Measurements from ENCODE around the gene HNRNPUL1. TPM values are rescaled to one million over a fixed set of nuclear protein-coding genes. Genes with fewer than 3 reads are reported as not detected.

Gene HNRNPUL1
- total RNA-seq, 1 donor from 2014 or later: 244 TPM

DNA sequence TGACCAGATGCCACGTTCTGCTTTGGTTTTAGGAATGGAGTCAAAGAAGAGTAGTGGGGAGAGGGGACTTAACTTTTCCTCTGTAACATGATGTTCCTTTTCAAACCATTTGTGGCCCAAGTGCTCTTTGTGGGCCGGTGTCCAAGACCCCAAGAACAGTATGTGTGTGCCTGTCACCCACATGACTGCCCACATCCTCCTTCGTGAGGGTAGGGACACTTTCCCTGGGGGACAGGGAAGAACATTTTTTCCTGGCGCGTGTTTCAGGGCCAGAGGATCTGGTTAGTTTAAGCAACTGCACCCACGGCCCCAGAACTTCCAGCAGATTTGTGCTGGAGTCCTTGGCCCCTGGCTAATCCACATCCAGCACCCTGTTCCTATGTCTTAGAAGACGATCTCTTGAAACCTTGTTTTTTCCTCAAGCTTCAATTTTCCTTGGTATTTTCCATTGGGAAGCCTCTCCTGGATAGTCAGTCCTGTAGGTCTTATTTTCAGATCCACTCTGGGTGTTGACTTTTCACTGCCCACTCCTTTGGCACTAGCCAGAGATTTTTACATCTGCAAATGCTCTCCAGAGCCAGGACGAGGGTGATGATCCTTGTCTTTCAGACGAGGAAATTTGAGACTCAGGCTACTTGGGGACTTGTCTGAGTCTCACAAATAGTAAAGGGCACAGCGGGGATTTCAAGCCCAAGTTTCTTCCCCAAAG, 35.0 kb downstream of the HNRNPUL1 start:
- TF ChIP-seq CTCF (conservative IDR thresholded peaks at IDR 0.05): no peak
- H3K9me3 Mint-ChIP-seq: no peaks in the 10 kb centered on the region
- H3K4me1 Mint-ChIP-seq (ENCODE audit: unreplicated experiment): peaks cover 6% of the 10 kb centered on the region
- no peak overlapping the region for H3K4me3 Mint-ChIP-seq
- H3K36me3 Mint-ChIP-seq: peaks cover 33% of the 10 kb centered on the region
- no peak overlapping the region for H3K27ac Mint-ChIP-seq
- H3K27me3 Mint-ChIP-seq: no peaks in the 10 kb centered on the region
- DNase-seq (ENCODE audit: extremely low spot score, unreplicated experiment): no peak

GRCh38 chr19:41299755-41300089, 35.5 kb downstream of the HNRNPUL1 start:
- Mint-ChIP-seq H3K27ac (no peak overlapping the region), H3K4me1 (ENCODE audit: unreplicated experiment) (peaks cover 6% of the 10 kb centered on the region), H3K4me3 (no peak overlapping the region), H3K36me3 (peaks cover 31% of the 10 kb centered on the region), H3K27me3 (no peaks in the 10 kb centered on the region), H3K9me3 (no peaks in the 10 kb centered on the region)
- no peak for TF ChIP-seq CTCF (conservative IDR thresholded peaks at IDR 0.05)
- no peak for DNase-seq (ENCODE audit: extremely low spot score, unreplicated experiment)

DNA sequence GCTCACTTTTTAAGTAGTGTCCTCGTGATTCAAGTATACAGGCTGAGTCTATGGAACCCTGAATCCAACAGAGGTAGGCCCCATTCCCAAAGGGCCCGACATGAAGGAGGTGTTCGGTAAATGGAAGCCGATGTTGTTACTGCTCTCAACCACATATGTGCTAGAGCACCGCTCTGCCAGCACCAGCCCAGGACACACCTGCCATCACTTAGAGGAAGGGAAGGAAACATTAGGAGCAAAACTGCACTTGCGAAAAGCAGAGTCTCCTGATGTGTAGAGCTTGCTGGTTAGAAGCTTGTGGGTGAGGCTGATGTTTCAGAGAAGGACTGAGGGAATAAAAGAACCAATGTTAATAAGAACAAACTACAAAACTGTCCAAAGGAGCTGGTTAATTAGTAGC, 36.4 kb downstream of the HNRNPUL1 start:
- Mint-ChIP-seq H3K4me1 (ENCODE audit: unreplicated experiment) (peaks cover 6% of the 10 kb centered on the region), H3K36me3 (peaks cover 25% of the 10 kb centered on the region), H3K9me3 (no peaks in the 10 kb centered on the region), H3K27ac (no peak overlapping the region), H3K4me3 (no peak overlapping the region), H3K27me3 (no peaks in the 10 kb centered on the region)
- no peak for DNase-seq (ENCODE audit: extremely low spot score, unreplicated experiment)
- TF ChIP-seq CTCF (conservative IDR thresholded peaks at IDR 0.05): no peak

GRCh38 chr19:41302624-41303351, 38.6 kb downstream of the HNRNPUL1 start:
- H3K9me3 Mint-ChIP-seq: no peaks in the 10 kb centered on the region
- H3K27ac Mint-ChIP-seq: no peak overlapping the region
- H3K4me3 Mint-ChIP-seq: no peak overlapping the region
- no peak for DNase-seq (ENCODE audit: extremely low spot score, unreplicated experiment)
- peaks cover 20% of the 10 kb centered on the region for H3K36me3 Mint-ChIP-seq
- H3K27me3 Mint-ChIP-seq: no peaks in the 10 kb centered on the region
- TF ChIP-seq CTCF (conservative IDR thresholded peaks at IDR 0.05): no peak
- H3K4me1 Mint-ChIP-seq (ENCODE audit: unreplicated experiment): peaks cover 5% of the 10 kb centered on the region

- Mint-ChIP-seq H3K4me3 (no peak overlapping the region), H3K4me1 (ENCODE audit: unreplicated experiment) (peaks cover 8% of the 10 kb centered on the region), H3K27ac (no peak overlapping the region), H3K36me3 (peaks cover 17% of the 10 kb centered on the region), H3K9me3 (no peaks in the 10 kb centered on the region), H3K27me3 (no peaks in the 10 kb centered on the region)
- no peak for TF ChIP-seq CTCF (conservative IDR thresholded peaks at IDR 0.05)
- no peak for DNase-seq (ENCODE audit: extremely low spot score, unreplicated experiment)
Measured at GRCh38 chr19:41303954-41304353, 39.8 kb downstream of the HNRNPUL1 start.

Data from type B pancreatic cell (in vitro differentiated cells).